PC-9 (cell line): ENCODE results near the gene TTC14. TPM values are rescaled to one million over a fixed set of nuclear protein-coding genes. Genes with fewer than 3 reads are reported as not detected.

Experiments used
- Bru-seq: library from RNA; stranded (reverse); fragments of 400-500 nt; gene quantifications from one replicate; lab custom pipeline; 2021; lab: Mats Ljungman, UMichigan
- BruChase-seq, 2 experiments: library from RNA; stranded (reverse); fragments of 400-500 nt; gene quantifications; one replicate each; lab custom pipeline; 2021; lab: Mats Ljungman, UMichigan
- BruUV-seq: library from RNA; stranded (reverse); fragments of 400-500 nt; replicated peaks from 2 replicates; lab custom pipeline; 2021; lab: Mats Ljungman, UMichigan
- CTCF ChIA-PET: fragments of 300-600 bp; sonication (Branson Sonifier 250); formaldehyde crosslinking; loops from one replicate; lab custom pipeline; 2022; ENCODE audit warnings: antibody characterized with exemption; lab: Charles Lee
- POLR2A ChIA-PET: fragments of 300-600 bp; sonication (Branson Sonifier 250); formaldehyde crosslinking; loops from one replicate; lab custom pipeline; 2022; ENCODE audit warnings: antibody characterized with exemption; ENCODE audit not compliant: unreplicated experiment; lab: Charles Lee
- DNase-seq, 2 experiments: peaks; one replicate each; pipeline versions ENCODE4 v3.0.0 to v3.0.0-alpha.2; 2015 to 2022; ENCODE audit warnings: mixed read lengths in 1 of 2
- H2AFZ ChIP-seq: fragments of 200-600 bp; sonication (generic); 2 replicates; pipeline ENCODE4 v1.8.1; 2017; ENCODE audit warnings: antibody characterized with exemption
- H3F3A ChIP-seq: fragments of 200-600 bp; sonication (generic); 2 replicates; pipeline ENCODE4 v1.8.1; 2017; ENCODE audit warnings: antibody characterized with exemption, mild to moderate bottlenecking, low read depth; ENCODE audit not compliant: insufficient read depth
- H3K27ac ChIP-seq: fragments of 200-600 bp; sonication (generic); 2 replicates; pipeline ENCODE4 v1.6.1; 2016; ENCODE audit warnings: mixed run types
- H3K27me3 ChIP-seq: fragments of 200-600 bp; sonication (generic); 2 replicates; pipeline ENCODE4 v1.6.1; 2016; ENCODE audit warnings: low read depth, mixed run types; ENCODE audit not compliant: insufficient read depth
- H3K36me3 ChIP-seq: fragments of 200-600 bp; sonication (generic); 2 replicates; pipeline ENCODE4 v1.6.1; 2016; ENCODE audit warnings: low read depth, mixed run types
- H3K4me1 ChIP-seq: fragments of 200-600 bp; sonication (generic); replicated peaks from 2 replicates; pipeline ENCODE4 v1.6.1; 2016; ENCODE audit warnings: mixed run types; ENCODE audit not compliant: insufficient read depth
- H3K4me2 ChIP-seq: fragments of 200-600 bp; sonication (generic); 2 replicates; pipeline ENCODE4 v1.6.1; 2017; ENCODE audit warnings: mixed run types
- H3K4me3 ChIP-seq: fragments of 200-600 bp; sonication (generic); 2 replicates; pipeline ENCODE4 v1.6.1; 2016; ENCODE audit warnings: mixed run types
- H3K79me2 ChIP-seq: fragments of 200-600 bp; sonication (generic); 2 replicates; pipeline ENCODE4 v1.6.1; 2017; ENCODE audit warnings: low read depth, mixed run types
- H3K9me2 ChIP-seq: fragments of 200-600 bp; sonication (generic); 2 replicates; pipeline ENCODE4 v1.8.1; 2017; ENCODE audit warnings: mild to moderate bottlenecking; ENCODE audit not compliant: insufficient read depth
- H3K9me3 ChIP-seq: fragments of 200-600 bp; sonication (generic); 2 replicates; pipeline ENCODE4 v1.8.1; 2016; ENCODE audit warnings: low read depth; ENCODE audit not compliant: insufficient read depth
- H4K20me1 ChIP-seq: fragments of 200-600 bp; sonication (generic); 2 replicates; pipeline ENCODE4 v1.8.1; 2017; ENCODE audit not compliant: insufficient read depth
- EZH2 ChIP-seq: fragments of 200-600 bp; sonication (generic); IDR thresholded peaks from 2 replicates; pipeline ENCODE4 v1.8.0; 2017; ENCODE audit warnings: antibody characterized with exemption, low read depth
- intact Hi-C: fragments of 100-400 bp; cut with micrococcal nuclease; formaldehyde crosslinking; loops from one replicate; pipeline ENCODE4 v1.10.0; 2022; ENCODE audit not compliant: unreplicated experiment
- long read RNA-seq: library from polyadenylated mRNA; stranded (forward); transcript quantifications from one replicate; pipeline ENCODE4 v2.0.0, GENCODE V29; 2022
- total RNA-seq: library from RNA; stranded (reverse); gene quantifications from 2 replicates; pipeline ENCODE4 v1.2.3, GENCODE V29; 2021
- TF ChIP-seq, protein P1 (sequence below): fragments of 200-600 bp; sonication (generic); conservative IDR thresholded peaks from 2 replicates; pipeline ENCODE4 v1.6.1; 2017; ENCODE audit warnings: mixed run types, antibody characterized with exemption, mild to moderate bottlenecking, moderate library complexity

TTC14 gene, protein sequence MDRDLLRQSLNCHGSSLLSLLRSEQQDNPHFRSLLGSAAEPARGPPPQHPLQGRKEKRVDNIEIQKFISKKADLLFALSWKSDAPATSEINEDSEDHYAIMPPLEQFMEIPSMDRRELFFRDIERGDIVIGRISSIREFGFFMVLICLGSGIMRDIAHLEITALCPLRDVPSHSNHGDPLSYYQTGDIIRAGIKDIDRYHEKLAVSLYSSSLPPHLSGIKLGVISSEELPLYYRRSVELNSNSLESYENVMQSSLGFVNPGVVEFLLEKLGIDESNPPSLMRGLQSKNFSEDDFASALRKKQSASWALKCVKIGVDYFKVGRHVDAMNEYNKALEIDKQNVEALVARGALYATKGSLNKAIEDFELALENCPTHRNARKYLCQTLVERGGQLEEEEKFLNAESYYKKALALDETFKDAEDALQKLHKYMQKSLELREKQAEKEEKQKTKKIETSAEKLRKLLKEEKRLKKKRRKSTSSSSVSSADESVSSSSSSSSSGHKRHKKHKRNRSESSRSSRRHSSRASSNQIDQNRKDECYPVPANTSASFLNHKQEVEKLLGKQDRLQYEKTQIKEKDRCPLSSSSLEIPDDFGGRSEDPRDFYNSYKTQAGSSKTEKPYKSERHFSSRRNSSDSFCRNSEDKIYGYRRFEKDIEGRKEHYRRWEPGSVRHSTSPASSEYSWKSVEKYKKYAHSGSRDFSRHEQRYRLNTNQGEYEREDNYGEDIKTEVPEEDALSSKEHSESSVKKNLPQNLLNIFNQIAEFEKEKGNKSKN
- 51.1 and 55.4 TPM in 2 replicates for total RNA-seq
- percentile 91 among the genes with signal in this experiment for Bru-seq, nascent RNA
- BruChase-seq, experiment 1, labeled RNA remaining after a 2-hour chase: percentile 97 among the genes with signal in this experiment
- BruChase-seq, experiment 2, labeled RNA remaining after a 6-hour chase: percentile 87 among the genes with signal in this experiment
- long read RNA-seq, full-length matches to known transcripts: 20 of 40 reads
- long read RNA-seq, partial matches to known transcripts: 6 of 40 reads
- long read RNA-seq, other reads (novel, unspliced or antisense): 14 of 40 reads

DNA sequence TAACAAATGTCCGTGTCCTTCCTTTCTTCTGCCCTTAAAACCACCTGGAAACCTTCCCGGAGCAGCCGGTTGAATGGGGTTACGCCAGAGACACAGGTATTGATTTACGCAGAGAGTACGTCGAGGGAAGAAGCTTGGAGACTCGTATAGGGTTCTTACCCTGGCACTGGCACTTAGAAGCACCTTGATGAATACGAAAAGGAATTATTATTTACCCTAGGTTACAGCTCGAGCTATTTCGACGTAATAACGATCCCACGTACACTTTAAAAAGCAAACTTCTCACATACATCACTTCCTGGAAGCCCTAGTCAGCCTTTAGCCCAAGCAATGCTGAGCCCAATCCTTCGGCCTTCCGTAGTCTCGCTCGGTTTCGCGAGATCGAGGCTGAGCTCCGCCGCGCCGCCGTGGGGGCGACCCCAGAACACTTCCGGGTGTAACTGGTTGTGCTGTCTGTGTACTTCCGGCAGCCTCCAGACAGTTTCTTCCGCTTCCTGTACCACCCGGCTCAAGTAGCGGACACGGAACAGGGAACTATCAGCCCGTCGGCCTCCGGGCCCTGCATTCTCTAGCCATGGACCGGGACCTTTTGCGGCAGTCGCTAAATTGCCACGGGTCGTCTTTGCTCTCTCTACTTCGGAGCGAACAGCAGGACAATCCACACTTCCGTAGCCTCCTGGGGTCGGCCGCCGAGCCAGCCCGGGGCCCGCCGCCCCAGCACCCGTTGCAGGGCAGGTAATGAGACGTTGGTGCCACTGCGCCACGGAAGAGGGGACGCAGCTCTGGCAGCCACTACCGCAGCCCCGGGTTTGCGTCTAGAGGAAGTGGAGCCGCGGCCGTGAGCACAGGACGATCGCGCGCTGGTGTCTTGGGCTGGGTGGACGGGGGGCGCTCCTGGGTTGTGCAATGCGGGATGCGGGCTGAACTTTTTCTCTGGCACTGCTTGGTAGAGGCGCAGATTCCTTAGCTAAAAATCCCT is at the start of gene TTC14:
TSS of gene TTC14 (plus strand) at position 476 of the 979 bp plus-strand sequence. CDS start at position 575, 99 bp downstream.
- intact Hi-C loops: loop anchor here (1.0 to 2.0 kb wide), 3 partner anchors 77 to 957 kb away; partner anchors contain the start of gene CCDC39
- H3K4me2 ChIP-seq: peak within 1 kb of the TSS; percentile 82
- H3K36me3 ChIP-seq: peaks cover 34% of the 10 kb centered on the region
- H3K27me3 ChIP-seq: no peaks in the 10 kb centered on the region
- BruUV-seq: TSS peak; percentile 95
- no peaks in the 10 kb centered on the region for H3K9me2 ChIP-seq
- CTCF ChIA-PET: interaction anchor here (0.5 to 0.6 kb wide), 3 partner anchors 309 to 958 kb away, joined by 3 to 6 read pairs (median 4); no protein-coding TSS in a partner anchor
- peaks cover 29% of the 10 kb centered on the region for H3K79me2 ChIP-seq
- no peaks in the 10 kb centered on the region for H3K9me3 ChIP-seq
- H3K4me1 ChIP-seq: peaks cover 18% of the 10 kb centered on the region
- H3K4me3 ChIP-seq: peak within 1 kb of the TSS; percentile 74
- TF ChIP-seq, protein P1, sequence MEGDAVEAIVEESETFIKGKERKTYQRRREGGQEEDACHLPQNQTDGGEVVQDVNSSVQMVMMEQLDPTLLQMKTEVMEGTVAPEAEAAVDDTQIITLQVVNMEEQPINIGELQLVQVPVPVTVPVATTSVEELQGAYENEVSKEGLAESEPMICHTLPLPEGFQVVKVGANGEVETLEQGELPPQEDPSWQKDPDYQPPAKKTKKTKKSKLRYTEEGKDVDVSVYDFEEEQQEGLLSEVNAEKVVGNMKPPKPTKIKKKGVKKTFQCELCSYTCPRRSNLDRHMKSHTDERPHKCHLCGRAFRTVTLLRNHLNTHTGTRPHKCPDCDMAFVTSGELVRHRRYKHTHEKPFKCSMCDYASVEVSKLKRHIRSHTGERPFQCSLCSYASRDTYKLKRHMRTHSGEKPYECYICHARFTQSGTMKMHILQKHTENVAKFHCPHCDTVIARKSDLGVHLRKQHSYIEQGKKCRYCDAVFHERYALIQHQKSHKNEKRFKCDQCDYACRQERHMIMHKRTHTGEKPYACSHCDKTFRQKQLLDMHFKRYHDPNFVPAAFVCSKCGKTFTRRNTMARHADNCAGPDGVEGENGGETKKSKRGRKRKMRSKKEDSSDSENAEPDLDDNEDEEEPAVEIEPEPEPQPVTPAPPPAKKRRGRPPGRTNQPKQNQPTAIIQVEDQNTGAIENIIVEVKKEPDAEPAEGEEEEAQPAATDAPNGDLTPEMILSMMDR: no peak
- TF ChIP-seq EZH2: no peak
- POLR2A ChIA-PET: interaction anchor here (0.6 to 0.9 kb wide), 9 partner anchors 25 to 1249 kb away, joined by 3 to 24 read pairs (median 3); no protein-coding TSS in a partner anchor
- peaks cover 10% of the 10 kb centered on the region; the same call in 1 of the 2 replicates for H4K20me1 ChIP-seq
- peaks cover 12% of the 10 kb centered on the region; the same call in 1 of the 2 replicates for H3F3A ChIP-seq
- peak within 1 kb of the TSS; percentile 77 for H3K27ac ChIP-seq
- DNase-seq: peak; percentile 93 to 97
- peak within 1 kb of the TSS; percentile 93 for H2AFZ ChIP-seq

DNA sequence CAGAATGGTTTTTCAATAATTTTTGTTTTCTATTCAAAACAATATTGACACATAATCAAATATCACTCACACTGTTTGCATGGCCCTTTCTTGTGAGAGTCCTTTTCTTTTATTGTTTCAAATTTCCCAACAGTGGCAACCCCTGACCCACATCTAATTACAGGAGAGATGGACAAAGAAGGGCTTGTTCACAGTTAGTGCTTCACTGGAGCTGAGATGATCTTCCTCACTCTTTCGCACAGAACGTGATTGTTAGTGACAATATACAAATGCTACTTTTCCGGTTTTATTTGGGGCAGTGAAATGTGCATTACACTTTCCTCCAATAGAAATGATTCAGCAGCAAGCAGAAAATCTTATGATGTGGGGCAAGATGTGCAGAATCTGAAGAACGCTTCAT is 38.6 kb upstream of the TTC14 start:
- intact Hi-C loops: no loop called here
- Histone ChIP-seq H3K27ac (no peak overlapping the region), H3F3A (no peaks in the 10 kb centered on the region), H4K20me1 (no peaks in the 10 kb centered on the region), H3K9me2 (no peaks in the 10 kb centered on the region), H3K36me3 (no peaks in the 10 kb centered on the region), H2AFZ (no peak overlapping the region), H3K9me3 (no peaks in the 10 kb centered on the region), H3K4me1 (no peaks in the 10 kb centered on the region), H3K79me2 (no peaks in the 10 kb centered on the region), H3K27me3 (no peaks in the 10 kb centered on the region), H3K4me3 (no peak overlapping the region), H3K4me2 (no peak overlapping the region)
- CTCF ChIA-PET: no interaction called here
- POLR2A ChIA-PET: no interaction called here
- no peak for DNase-seq
- BruUV-seq: no TSS peak
- TF ChIP-seq, protein P1: no peak
- TF ChIP-seq EZH2: no peak
